Fibroblast of villous mesenchyme (primary cell): Measurements from ENCODE around the gene C11orf54. TPM values are rescaled to one million over a fixed set of nuclear protein-coding genes. Genes with fewer than 3 reads are reported as not detected.

ENCODE experiments used
- DNase-seq: peaks from one replicate; pipeline ENCODE4 v3.0.0-alpha.2; 2010; ENCODE audit warnings: low read depth
- H3K4me3 ChIP-seq: 2 replicates; pipeline ENCODE4 v1.5.1; 2011; ENCODE audit warnings: low read depth, mild to moderate bottlenecking, low read length
- CTCF ChIP-seq: IDR thresholded peaks from 2 replicates; pipeline ENCODE4 v1.5.1; 2012; ENCODE audit warnings: low read depth, mild to moderate bottlenecking, low read length; ENCODE audit not compliant: insufficient read depth
- total RNA-seq: library from RNA; depleted of rRNA; stranded (reverse); fragments of >200 nt; gene quantifications from 2 replicates; pipeline ENCODE4 v1.2.3, GENCODE V29; 2012

The C11orf54 gene
- total RNA-seq, 1 donor, result 13.8 TPM

DNA sequence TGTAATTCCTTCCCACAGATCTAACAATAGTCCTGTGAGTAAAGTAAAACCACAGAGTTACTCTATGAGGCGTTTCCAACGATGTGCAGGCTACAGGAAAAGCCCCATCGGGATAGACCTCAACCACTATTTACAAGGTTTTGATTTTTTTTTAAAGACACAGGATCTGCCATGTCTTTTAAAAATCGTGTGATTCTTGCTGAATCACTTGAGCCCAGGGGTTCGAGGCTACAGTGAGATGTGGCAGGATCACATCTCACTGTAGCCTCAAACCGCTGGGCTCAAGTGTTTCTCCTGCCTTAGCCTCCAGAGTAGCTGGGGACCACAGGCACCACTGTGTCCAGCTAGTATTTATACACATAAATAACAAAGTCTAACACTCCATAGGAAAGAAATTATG is 8.0 kb upstream of the C11orf54 start:
- no peak for TF ChIP-seq CTCF
- DNase-seq, result no peak
- no peak overlapping the region for H3K4me3 ChIP-seq

- no peak for DNase-seq
- H3K4me3 ChIP-seq, result no peak overlapping the region
Observed at GRCh38 chr11:93734427-93735222, 6.8 kb upstream of the C11orf54 start.

GRCh38 chr11:93735627-93736026 is 5.8 kb upstream of the C11orf54 start:
- DNase-seq, result no peak
- TF ChIP-seq CTCF, result no peak
- no peak overlapping the region for H3K4me3 ChIP-seq

More at GRCh38 chr11:93734427-93735222, 6.8 kb upstream of the C11orf54 start:
- TF ChIP-seq CTCF, result no peak

DNA sequence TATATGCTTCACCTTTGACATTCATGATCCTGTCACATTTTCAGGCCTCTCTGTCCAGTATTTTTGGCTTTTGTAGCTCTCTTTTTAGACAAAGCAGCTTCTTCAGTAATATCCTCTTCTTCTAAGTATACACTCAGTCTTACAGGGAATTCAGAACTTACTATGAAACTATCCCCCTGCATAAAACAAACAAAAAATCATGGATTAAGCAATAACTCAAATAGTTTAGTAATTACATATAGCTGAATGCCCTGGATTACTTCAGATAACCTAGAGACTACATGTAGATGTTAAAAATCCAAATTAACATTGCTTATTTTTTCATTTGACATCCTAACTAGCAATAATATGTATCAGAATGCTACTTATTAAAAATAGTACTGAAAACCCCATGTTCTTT is 5.3 kb upstream of the C11orf54 start:
- TF ChIP-seq CTCF, result no peak
- peak; percentile 26 for DNase-seq
- no peak overlapping the region for H3K4me3 ChIP-seq

GRCh38 chr11:93737904-93738612 is 3.4 kb upstream of the C11orf54 start:
- peak; percentile 12 for DNase-seq
- H3K4me3 ChIP-seq, result peak overlapping the region; percentile 98

GRCh38 chr11:93738647-93739081 is 2.8 kb upstream of the C11orf54 start:
- no peak for DNase-seq
- peak overlapping the region; percentile 98 for H3K4me3 ChIP-seq
- no peak for TF ChIP-seq CTCF

More at GRCh38 chr11:93737904-93738612, 3.4 kb upstream of the C11orf54 start:
- no peak for TF ChIP-seq CTCF
